Nucleus accumbens (tissue), 56 donors: Measurements from ENCODE around the gene CXorf65.

Experiments
- DNase-seq, 56 donors: peaks; one replicate each; lab custom pipeline; 2025; lab: John Stamatoyannopoulos, UW

Gene CXorf65

DNA sequence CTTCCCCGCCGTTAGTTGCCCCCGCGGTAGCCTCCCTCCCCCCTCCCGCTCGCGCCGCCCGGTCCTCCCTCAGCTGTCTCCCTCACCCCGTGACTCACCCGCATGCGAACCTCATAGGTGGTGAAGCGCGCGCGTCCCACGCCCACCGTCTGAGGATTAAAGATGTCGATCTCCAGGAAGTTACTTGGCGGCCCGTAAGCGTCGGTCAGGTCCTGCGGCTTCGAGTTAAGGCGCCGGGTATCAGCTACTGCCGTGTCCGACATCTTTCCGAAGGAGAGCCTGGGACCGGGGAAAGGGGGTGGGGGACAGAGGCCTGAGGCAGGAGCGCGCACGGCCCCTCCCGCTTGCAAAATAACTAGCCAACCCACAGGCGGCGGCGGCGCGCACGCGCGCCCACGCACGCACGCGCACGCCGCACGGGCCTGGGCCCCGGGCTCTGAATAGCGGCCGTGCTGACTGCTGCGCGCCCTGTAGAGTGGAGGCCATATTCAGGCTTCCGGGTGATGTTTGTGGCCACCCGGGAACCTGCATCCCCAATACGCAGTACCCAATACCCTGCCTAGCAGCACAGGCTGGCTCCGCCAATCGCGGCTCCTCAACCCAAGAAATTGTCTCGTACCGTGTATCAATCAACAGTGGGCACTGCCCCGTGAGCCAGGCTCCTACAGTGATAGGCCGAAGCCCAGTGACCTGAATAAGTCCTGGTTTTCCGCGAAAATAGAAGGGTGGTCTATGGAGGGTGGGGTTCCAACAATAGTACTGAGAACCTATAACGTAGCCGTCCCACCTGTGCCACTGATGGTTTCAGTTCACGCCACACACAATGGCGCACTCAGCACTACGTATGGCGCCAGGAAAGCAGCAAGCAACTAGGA, 38.3 kb downstream of the CXorf65 start, which contains the start of gene SNX12:
Gene SNX12, minus strand, starts transcription at position 291 of the 875 bp plus-strand sequence. Its CDS starts 28 bp downstream, at position 263.
- peak; percentile 45 to 95 (median 86) for DNase-seq

DNA sequence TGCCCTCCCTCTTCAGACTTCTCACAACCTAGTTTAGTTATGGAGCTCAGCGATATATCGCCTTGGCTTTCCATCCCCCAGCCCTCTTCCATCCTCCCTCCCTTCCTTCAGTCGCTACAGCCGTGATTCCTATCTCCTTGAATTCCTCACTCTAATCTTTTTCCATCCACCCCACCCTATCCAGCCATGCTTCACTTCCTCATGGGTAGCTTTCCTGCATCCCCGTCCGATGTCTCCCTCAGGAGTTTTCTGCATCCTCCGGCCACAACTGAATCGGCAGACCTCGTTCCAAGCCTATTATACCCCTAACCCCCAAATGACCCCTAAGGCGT, 38.9 kb downstream of the CXorf65 start:
- peak in 7 of 56 donors; percentile 9 to 44 (median 17) for DNase-seq

DNA sequence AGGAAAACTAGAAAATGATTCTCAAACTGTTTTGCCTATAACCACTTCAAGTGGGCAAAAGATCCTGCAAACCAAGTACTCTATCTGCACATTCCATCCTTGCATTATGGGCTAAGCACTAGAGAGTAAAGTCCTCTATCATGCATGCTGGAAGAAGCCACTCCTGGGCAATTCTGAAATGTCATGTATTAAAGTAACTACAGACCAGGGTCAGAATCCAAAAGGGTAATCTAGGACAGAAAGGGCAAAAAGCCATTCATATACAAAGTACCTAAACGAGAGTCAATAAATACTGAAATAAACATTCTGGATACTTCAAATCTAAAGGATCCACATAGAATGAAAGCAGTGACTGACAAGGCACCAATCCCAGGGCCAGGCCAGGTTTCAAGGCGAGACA, 39.5 kb downstream of the CXorf65 start:
- no peak for DNase-seq

DNA sequence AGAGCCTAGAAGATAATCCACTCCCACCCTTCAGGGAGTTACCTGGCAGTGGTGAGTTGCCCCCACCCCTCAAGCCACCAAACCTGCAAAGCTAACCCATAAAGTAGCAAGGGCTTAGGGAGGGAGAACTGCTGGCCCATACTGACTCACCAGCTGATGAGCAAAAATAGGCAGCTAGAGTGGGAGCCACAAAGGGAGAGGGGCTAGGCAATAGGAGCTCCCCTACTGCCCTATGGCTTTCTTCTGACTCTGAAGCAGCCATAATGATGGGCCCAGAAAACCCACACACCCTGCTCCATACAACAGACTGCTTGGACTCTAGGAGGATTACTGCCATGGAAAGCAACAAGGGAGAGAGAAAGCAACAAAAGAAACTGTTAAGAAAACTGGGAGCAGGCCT, 46.4 kb downstream of the CXorf65 start:
- DNase-seq, result no peak

DNA sequence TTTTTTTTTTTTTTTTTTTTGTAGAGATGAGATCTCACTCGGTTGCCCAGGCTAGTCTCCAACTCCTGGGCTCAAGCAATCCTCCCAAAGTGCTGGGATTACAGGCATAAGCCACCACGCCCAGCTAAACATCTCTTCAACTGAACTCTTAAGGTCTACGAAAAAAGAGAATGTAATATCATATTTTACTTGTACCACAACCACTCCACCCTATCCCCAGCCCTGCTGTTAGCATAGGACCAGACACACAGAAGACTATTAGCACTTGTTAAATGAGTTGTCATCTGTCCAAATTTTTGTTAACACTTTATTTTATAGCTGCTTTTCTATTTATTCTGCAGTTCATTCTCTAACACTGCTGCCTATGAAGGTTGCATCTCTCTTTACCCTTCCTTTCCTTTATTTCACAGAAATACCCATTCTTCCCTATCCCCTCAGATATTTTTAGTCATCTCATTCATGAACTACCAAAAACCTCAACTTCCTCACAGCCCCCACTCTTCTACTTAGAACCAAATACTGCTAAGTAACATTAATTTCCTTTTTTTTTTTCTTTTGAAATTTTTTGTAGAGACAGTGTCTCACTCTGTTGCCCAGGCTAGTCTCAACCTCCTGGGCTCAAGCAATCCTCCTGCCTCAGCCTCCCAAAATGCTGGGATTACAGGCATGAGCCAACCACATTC, 48.6 kb downstream of the CXorf65 start:
- no peak for DNase-seq

DNA sequence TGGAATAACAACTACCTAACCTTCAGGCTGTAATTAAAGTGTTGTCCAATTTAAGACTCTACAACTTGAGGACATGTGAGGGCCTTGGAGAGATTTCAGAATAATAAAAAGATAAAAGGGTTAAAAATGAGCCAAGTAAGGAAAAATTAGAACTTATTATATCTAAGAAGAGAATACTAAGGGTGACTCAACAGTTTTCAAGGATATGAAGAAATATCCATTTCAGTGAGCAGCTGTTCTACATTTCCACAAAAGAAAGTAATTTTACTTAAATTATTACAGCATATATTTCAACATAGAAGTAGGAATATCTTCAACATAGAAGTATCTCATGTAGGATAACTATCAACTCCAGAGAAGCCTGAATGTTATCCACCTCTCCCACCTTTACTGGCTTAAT, 49.7 kb downstream of the CXorf65 start:
- DNase-seq, result no peak
